Endothelial cell of umbilical vein (primary cell): Measurements from ENCODE around the gene ISM2. TPM values are rescaled to one million over a fixed set of nuclear protein-coding genes. Genes with fewer than 3 reads are reported as not detected.

Experiments
- BruUV-seq: library from RNA; stranded (reverse); fragments of 400-500 nt; replicated peaks from 2 replicates; lab custom pipeline; 2021; lab: Mats Ljungman, UMichigan
- CTCF ChIA-PET: fragments of 300-600, 350-600 bp; sonication (Branson Sonifier 250); formaldehyde crosslinking; loops from one replicate; lab custom pipeline; 2021; ENCODE audit warnings: antibody characterized with exemption, inconsistent platforms; lab: Charles Lee
- POLR2A ChIA-PET: fragments of 300-600, 350-600 bp; sonication (Branson Sonifier 250); formaldehyde crosslinking; loops from one replicate; lab custom pipeline; 2021; ENCODE audit warnings: antibody characterized with exemption, inconsistent platforms; lab: Charles Lee
- DNase-seq: peaks from one replicate; pipeline ENCODE4 v3.0.0-alpha.2; 2011; ENCODE audit warnings: low read depth, low spot score
- FAIRE-seq: peaks from 2 replicates; lab custom pipeline; 2011; peaks lifted over from hg19 to GRCh38; lab: Jason Lieb, UNC
- H2AFZ ChIP-seq: 2 replicates; pipeline ENCODE4 v1.6.0; 2012; ENCODE audit warnings: low read depth, low read length, control low read depth, inconsistent platforms
- H3K27ac ChIP-seq: 2 replicates; pipeline ENCODE4 v1.5.1; 2011; ENCODE audit warnings: low read depth, mild to moderate bottlenecking, control low read depth, low read length, moderate library complexity; ENCODE audit not compliant: insufficient read depth
- H3K27me3 ChIP-seq, 2 experiments: 2 replicates each; pipeline versions ENCODE4 v1.6.0 to v1.6.1; 2011; ENCODE audit warnings: low read length in 2 of 2, mixed read lengths in 1 of 2; ENCODE audit not compliant: control insufficient read depth in 2 of 2, insufficient read depth in 2 of 2
- H3K36me3 ChIP-seq, 2 experiments: 2 replicates in 1 of 2; 3 replicates in 1 of 2; pipeline ENCODE4 v1.5.1; 2011; ENCODE audit warnings: low read length in 2 of 2, mild to moderate bottlenecking in 1 of 2, moderate library complexity in 1 of 2; ENCODE audit not compliant: control insufficient read depth in 2 of 2, insufficient read depth in 2 of 2; ENCODE audit errors: extremely low read depth in 1 of 2
- H3K4me1 ChIP-seq: 3 replicates; pipeline ENCODE4 v1.5.1; 2011; ENCODE audit warnings: mild to moderate bottlenecking, low read length; ENCODE audit not compliant: control insufficient read depth, insufficient read depth; ENCODE audit errors: extremely low read depth
- H3K4me2 ChIP-seq: 2 replicates; pipeline ENCODE4 v1.6.1; 2011; ENCODE audit warnings: low read length, control low read depth, mixed read lengths; ENCODE audit not compliant: insufficient read depth
- H3K4me3 ChIP-seq, 3 experiments: fragments of 200-600 bp in 1 of 3; sonication (generic), shearing (Covaris generic) in 1 of 3; replicated peaks in 1 of 3; 2 replicates each; pipeline ENCODE4 v1.5.1; 2011 to 2016; ENCODE audit warnings: control low read depth in 3 of 3, low read length in 3 of 3, mild to moderate bottlenecking in 2 of 3, inconsistent platforms in 1 of 3, low read depth in 1 of 3, moderate library complexity in 1 of 3; ENCODE audit not compliant: insufficient read depth in 1 of 3
- H3K79me2 ChIP-seq: 2 replicates; pipeline ENCODE4 v1.6.0; 2012; ENCODE audit warnings: low read length, inconsistent platforms; ENCODE audit not compliant: control insufficient read depth, insufficient read depth
- H3K9ac ChIP-seq: replicated peaks from 2 replicates; pipeline ENCODE3; 2011; ENCODE audit warnings: low read length, control low read depth; ENCODE audit not compliant: insufficient read depth; ENCODE audit errors: extremely low read depth
- H3K9me1 ChIP-seq: replicated peaks from 3 replicates; pipeline ENCODE4 v1.6.0; 2011; ENCODE audit warnings: mild to moderate bottlenecking, low read length; ENCODE audit not compliant: control insufficient read depth, insufficient read depth; ENCODE audit errors: extremely low read depth
- H3K9me3 ChIP-seq: replicated peaks from 2 replicates; pipeline ENCODE4 v1.5.1; 2012; ENCODE audit warnings: low read length, inconsistent platforms; ENCODE audit not compliant: control insufficient read depth, insufficient read depth
- H4K20me1 ChIP-seq: replicated peaks from 2 replicates; pipeline ENCODE3; 2011; ENCODE audit warnings: mild to moderate bottlenecking, low read length; ENCODE audit not compliant: control insufficient read depth, insufficient read depth; ENCODE audit errors: extremely low read depth
- EZH2 ChIP-seq: IDR thresholded peaks from 2 replicates; pipeline ENCODE4 v1.6.1; 2012; ENCODE audit warnings: borderline replicate concordance, low read depth, mild to moderate bottlenecking, moderate library complexity, low read length, inconsistent platforms; ENCODE audit not compliant: severe bottlenecking
- FOS ChIP-seq: IDR thresholded peaks from 2 replicates; pipeline ENCODE4 v1.6.1; 2011; ENCODE audit warnings: mild to moderate bottlenecking, low read length, moderate library complexity, borderline replicate concordance; ENCODE audit not compliant: insufficient read depth
- GATA2 ChIP-seq: IDR thresholded peaks from 2 replicates; pipeline ENCODE4 v1.7.0; 2011; ENCODE audit warnings: low read depth, mild to moderate bottlenecking, moderate library complexity, mixed read lengths, low read length; ENCODE audit not compliant: insufficient read length, insufficient read depth
- JUN ChIP-seq: IDR thresholded peaks from 2 replicates; pipeline ENCODE4 v1.6.1; 2011; ENCODE audit warnings: borderline replicate concordance, low read depth; ENCODE audit not compliant: insufficient read length, insufficient read depth
- MYC ChIP-seq: IDR thresholded peaks from one replicate; pipeline ENCODE4 v1.6.1; 2011; ENCODE audit warnings: mild to moderate bottlenecking, low read depth, low read length
- POLR2A ChIP-seq: IDR thresholded peaks from 2 replicates; pipeline ENCODE4 v1.6.1; 2012; ENCODE audit warnings: low read depth, mild to moderate bottlenecking, control low read depth, low read length
- POLR2AphosphoS5 ChIP-seq: IDR thresholded peaks from 2 replicates; pipeline ENCODE4 v1.6.1; 2012; ENCODE audit warnings: low read depth, mild to moderate bottlenecking, control low read depth, low read length, moderate library complexity; ENCODE audit not compliant: insufficient read depth
- dilution Hi-C: fragments of 300-500 bp; cut with MboI; formaldehyde crosslinking; loops from one replicate; pipeline ENCODE4 v1.15.0; 2019; ENCODE audit warnings: low sequenced_read_pairs; ENCODE audit not compliant: extremely low pct_ligation_motif_present
- intact Hi-C: fragments of 100-400 bp; cut with micrococcal nuclease; formaldehyde crosslinking; loops from one replicate; pipeline ENCODE4 v1.10.0; 2022
- polyA plus RNA-seq, 4 experiments: library from polyadenylated mRNA; depleted of rRNA in 3 of 4; stranded (reverse) in 3 of 4; unstranded in 1 of 4; fragments of >200 nt; gene quantifications; 2 replicates each; pipeline versions ENCODE4 v1.2.1 to v1.2.3, GENCODE V29; 2011 to 2012; ENCODE audit warnings: missing spikeins in 1 of 4
- total RNA-seq: library from RNA; stranded (reverse); gene quantifications from 2 replicates; pipeline ENCODE4 v1.2.3, GENCODE V29; 2021
- TF ChIP-seq, protein P1 (sequence below), 2 donors: IDR thresholded peaks; 1 replicate in 1 of 2; 2 replicates in 1 of 2; pipeline ENCODE4 v1.5.1; 2011; ENCODE audit warnings: low read length in 2 of 2, mild to moderate bottlenecking in 2 of 2, moderate library complexity in 2 of 2, control low read depth in 1 of 2, inconsistent platforms in 1 of 2, low read depth in 1 of 2; ENCODE audit not compliant: insufficient read depth in 1 of 2; ENCODE audit errors: extremely low read depth in 1 of 2
- TF ChIP-seq, protein P2 (sequence below): IDR thresholded peaks from 2 replicates; pipeline ENCODE4 v1.6.1; 2011; ENCODE audit not compliant: insufficient read depth, insufficient read length

The ISM2 gene
- total and polyA plus RNA-seq, 2 donors (not counting 3 experiments of a cell fraction or from before 2014, with no cell fraction given) = not detected

DNA sequence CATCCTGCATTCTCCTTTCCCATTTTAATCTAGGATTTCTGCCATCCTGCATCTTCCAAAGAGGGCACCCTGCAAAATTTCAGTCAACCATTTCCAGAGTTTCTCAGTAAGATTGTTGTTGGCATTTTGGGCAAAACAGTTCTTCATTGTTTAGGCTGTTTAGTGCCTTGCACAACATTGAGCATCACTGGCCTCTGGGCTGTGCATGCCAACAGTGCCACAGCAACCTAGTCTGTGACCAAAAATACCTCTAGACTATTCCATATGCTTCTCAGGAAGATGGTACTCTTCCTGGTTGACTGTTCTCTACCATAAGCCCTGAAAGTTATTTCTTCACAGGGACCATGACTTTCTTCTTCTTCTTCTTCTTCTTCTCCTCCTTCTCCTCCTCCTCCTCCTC lies 32.5 kb upstream of the ISM2 start:
- Histone ChIP-seq H3K4me1 (no peaks in the 10 kb centered on the region), H3K9me3 (no peaks in the 10 kb centered on the region), H3K27me3 (no peaks in the 10 kb centered on the region), H2AFZ (no peak overlapping the region), H4K20me1 (no peaks in the 10 kb centered on the region), H3K9me1 (no peaks in the 10 kb centered on the region), H3K27ac (no peak overlapping the region), H3K4me3 (no peak overlapping the region), H3K4me2 (no peak overlapping the region), H3K9ac (no peak overlapping the region), H3K79me2 (peaks cover 2% of the 10 kb centered on the region), H3K36me3 (peaks cover 3 to 4% of the 10 kb centered on the region in 2 experiments)
- TF ChIP-seq POLR2AphosphoS5 (no peak), JUN (no peak), POLR2A (no peak), GATA2 (no peak), EZH2 (no peak), FOS (no peak), MYC (no peak)
- TF ChIP-seq, protein P1, sequence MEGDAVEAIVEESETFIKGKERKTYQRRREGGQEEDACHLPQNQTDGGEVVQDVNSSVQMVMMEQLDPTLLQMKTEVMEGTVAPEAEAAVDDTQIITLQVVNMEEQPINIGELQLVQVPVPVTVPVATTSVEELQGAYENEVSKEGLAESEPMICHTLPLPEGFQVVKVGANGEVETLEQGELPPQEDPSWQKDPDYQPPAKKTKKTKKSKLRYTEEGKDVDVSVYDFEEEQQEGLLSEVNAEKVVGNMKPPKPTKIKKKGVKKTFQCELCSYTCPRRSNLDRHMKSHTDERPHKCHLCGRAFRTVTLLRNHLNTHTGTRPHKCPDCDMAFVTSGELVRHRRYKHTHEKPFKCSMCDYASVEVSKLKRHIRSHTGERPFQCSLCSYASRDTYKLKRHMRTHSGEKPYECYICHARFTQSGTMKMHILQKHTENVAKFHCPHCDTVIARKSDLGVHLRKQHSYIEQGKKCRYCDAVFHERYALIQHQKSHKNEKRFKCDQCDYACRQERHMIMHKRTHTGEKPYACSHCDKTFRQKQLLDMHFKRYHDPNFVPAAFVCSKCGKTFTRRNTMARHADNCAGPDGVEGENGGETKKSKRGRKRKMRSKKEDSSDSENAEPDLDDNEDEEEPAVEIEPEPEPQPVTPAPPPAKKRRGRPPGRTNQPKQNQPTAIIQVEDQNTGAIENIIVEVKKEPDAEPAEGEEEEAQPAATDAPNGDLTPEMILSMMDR (IDR thresholded peaks at IDR 0.05; ENCODE audit: extremely low read depth in 1 of 2, insufficient read depth in 1 of 2, low read depth in 1 of 2, low read length in 2 of 2) = no peak
- TF ChIP-seq, protein P2, sequence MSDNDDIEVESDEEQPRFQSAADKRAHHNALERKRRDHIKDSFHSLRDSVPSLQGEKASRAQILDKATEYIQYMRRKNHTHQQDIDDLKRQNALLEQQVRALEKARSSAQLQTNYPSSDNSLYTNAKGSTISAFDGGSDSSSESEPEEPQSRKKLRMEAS = no peak
- intact Hi-C loops = no loop called here
- POLR2A ChIA-PET = no interaction called here
- CTCF ChIA-PET = interaction anchor here (1.5 kb wide), 1 partner anchor 72 kb away, joined by 4 read pairs; no protein-coding TSS in a partner anchor
- dilution Hi-C loops = no loop called here
- FAIRE-seq (no peak), DNase-seq (no peak)
- no TSS peak for BruUV-seq
